Suprapubic skin (tissue), 4 donors: Measurements from ENCODE around the gene PREP.

Experiments used
- EP300 ChIP-seq: sonication (generic); formaldehyde crosslinking; IDR thresholded peaks from one replicate; pipeline ENCODE4 v1.6.1; 2017; ENCODE audit warnings: antibody characterized with exemption
- POLR2A ChIP-seq, 2 donors: fragments of 450-650 bp; IDR thresholded peaks; one replicate each; pipeline ENCODE4 v1.6.1; 2017; ENCODE audit warnings: antibody characterized with exemption in 2 of 2, mild to moderate bottlenecking in 2 of 2, moderate library complexity in 2 of 2
- POLR2AphosphoS5 ChIP-seq, 3 donors: sonication (generic); formaldehyde crosslinking; IDR thresholded peaks; one replicate each; pipeline ENCODE4 v1.6.1; 2017; ENCODE audit warnings: antibody characterized with exemption in 3 of 3
- TF ChIP-seq, protein P1 (sequence below), 2 donors: fragments of 200-600 bp in 1 of 2; fragments of 450-650 bp in 1 of 2; sonication (generic) in 1 of 2; IDR thresholded peaks; one replicate each; pipeline ENCODE4 v1.5.1; 2016 to 2019; ENCODE audit warnings: antibody characterized with exemption in 2 of 2, mild to moderate bottlenecking in 1 of 2, moderate library complexity in 1 of 2

DNA sequence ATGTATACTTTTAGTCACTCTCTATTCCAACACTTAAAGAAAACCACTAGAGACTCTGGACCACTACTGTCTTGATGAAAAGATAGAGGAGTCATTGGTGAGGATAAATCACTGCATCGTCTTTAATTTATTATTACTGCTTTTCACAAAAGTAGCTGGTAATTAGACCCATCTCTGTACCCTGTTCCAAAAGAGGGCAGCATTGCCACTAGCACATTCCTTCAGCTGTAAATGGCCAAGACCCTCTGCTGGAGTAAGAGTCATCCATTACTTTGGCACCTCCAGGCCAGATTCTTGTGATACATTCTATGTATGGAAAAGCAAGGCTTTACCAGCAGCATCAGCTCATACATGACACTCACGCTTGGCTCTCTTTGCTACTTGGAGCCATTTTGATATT is 49.5 kb upstream of the PREP start:
- TF ChIP-seq, protein P1, sequence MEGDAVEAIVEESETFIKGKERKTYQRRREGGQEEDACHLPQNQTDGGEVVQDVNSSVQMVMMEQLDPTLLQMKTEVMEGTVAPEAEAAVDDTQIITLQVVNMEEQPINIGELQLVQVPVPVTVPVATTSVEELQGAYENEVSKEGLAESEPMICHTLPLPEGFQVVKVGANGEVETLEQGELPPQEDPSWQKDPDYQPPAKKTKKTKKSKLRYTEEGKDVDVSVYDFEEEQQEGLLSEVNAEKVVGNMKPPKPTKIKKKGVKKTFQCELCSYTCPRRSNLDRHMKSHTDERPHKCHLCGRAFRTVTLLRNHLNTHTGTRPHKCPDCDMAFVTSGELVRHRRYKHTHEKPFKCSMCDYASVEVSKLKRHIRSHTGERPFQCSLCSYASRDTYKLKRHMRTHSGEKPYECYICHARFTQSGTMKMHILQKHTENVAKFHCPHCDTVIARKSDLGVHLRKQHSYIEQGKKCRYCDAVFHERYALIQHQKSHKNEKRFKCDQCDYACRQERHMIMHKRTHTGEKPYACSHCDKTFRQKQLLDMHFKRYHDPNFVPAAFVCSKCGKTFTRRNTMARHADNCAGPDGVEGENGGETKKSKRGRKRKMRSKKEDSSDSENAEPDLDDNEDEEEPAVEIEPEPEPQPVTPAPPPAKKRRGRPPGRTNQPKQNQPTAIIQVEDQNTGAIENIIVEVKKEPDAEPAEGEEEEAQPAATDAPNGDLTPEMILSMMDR (IDR thresholded peaks at IDR 0.05) = no peak
- no peak for TF ChIP-seq POLR2A (IDR thresholded peaks at IDR 0.05)
- no peak for TF ChIP-seq EP300
- TF ChIP-seq POLR2AphosphoS5 (IDR thresholded peaks at IDR 0.05) = no peak
